Smooth muscle cell of the brain vasculature (primary cell): ENCODE measurements around the gene NFIB.

Experiments
- DNase-seq: peaks from one replicate; pipeline ENCODE4 v3.0.0-alpha.2; 2012; ENCODE audit warnings: low read depth, low spot score

The NFIB gene

GRCh38 chr9:14307989-14308852, 5.7 kb downstream of the NFIB start:
- DNase-seq = no peak

- no peak for DNase-seq
Observed at GRCh38 chr9:14306672-14307660, 7.0 kb downstream of the NFIB start.

DNA sequence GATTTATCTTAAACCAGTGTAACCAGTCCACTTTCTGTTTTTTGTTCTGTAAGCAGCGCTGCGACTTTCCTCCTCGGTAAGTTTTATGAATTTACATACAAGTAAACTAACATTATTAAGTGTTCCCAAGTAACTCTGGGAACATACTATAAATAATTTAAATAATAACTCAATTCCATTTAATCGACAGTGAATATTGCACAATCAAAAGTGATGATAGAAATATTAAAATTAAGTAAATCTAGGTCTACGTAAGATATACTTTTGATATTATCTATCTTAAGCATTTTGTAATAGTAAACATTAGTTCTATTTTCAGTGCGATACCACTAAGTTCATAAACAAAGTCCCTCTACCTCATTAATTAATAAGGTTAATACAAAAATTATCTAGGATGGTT, 7.8 kb downstream of the NFIB start:
- DNase-seq = no peak

DNA sequence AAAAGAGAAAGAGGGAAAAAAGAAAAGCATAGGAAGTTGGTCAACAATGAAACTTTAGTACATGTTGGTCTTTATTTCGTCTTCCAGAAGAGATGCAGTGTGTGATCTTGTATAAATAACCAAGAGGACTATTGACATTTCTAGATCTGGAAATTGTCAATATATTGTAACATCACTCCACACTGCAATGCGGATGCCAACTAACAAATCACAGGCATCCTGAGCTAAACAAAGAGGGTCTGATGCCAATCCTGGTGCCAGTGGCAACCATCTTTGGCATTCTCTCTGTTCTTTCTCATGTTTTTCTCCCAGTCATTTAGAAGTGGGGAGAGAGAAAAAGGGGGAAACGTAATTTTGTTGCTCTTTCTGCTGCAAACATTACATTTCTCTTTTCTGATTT, 9.7 kb downstream of the NFIB start:
- DNase-seq = no peak

GRCh38 chr9:14303521-14303920, 10.4 kb downstream of the NFIB start:
- DNase-seq = no peak

DNA sequence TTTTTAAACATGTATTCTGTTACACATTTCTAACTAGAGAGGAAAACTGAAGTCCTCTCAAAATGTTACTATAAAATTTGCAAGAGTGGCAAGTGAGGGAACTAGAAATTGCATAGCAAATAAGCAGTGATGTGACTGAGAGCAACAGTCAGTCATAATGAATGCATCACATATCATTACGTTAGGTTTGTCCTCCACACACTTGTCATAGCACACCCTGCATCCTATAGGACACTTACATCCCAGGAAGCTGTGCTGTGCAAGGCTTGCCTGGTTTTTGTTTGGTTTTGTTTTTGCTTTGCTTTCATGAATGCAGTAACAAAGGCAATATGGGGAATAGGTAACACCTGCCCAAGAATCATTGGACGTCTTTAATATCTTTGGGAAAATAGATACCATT, 10.8 kb downstream of the NFIB start:
- no peak for DNase-seq

DNA sequence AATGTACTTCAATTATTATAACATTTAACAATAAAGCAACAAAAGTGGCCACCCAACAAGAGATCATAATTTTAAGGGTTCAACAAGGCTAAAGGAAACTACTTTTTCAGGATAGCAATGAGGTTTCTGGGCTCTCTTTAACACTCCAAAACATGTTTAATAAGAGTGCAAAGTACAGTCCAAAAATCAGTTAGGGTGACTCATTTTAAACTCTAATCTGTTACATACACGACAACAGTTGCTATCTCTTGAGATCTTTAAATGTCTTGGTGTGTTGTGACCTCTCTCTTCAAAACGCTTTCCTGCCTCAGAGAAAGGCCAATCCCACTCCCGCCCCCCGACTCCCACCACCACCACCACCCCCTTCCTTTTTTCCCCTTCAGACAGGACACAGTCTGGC, 11.5 kb downstream of the NFIB start:
- no peak for DNase-seq

DNA sequence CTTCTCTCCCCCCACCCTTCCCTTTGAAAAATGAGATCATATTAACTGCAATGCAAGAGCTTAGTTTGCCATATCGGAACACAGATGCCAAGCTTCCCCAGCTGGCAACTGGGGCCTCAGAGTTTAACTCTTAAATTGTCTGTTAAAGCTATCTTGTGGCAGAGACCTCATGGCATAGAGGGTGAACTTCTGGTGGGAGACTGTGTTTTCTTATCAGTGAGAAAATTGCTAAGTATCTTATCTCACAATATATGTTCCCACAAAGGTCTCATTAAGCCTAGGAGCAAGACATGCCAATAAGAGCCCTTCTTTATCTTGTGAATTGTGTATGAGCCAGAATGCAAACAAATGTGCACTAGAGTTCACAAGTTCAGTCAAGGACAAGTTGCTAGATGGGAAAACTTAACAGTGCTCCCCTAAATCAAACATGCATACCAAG, 12.3 kb downstream of the NFIB start:
- no peak for DNase-seq

DNA sequence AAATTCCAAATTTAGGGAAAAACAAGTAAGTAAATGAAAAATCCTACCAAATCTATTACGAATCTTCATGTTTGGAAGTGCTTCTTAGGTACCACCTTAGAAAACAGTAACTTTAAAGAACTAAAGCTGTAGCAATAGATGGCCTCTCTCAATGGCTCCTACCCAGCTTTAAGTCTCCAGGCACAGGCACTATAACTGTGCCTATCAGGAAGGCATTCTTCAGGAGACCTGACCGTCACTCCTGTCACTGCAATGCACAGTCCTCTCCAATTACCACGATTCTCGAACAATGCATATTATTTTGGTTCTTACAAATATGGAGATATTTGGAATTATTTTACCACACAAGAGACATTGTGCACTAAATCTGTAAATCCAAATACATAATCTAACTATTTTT, 12.9 kb downstream of the NFIB start:
- no peak for DNase-seq

- no peak for DNase-seq
Observed at GRCh38 chr9:14300588-14300987, 13.4 kb downstream of the NFIB start.

DNA sequence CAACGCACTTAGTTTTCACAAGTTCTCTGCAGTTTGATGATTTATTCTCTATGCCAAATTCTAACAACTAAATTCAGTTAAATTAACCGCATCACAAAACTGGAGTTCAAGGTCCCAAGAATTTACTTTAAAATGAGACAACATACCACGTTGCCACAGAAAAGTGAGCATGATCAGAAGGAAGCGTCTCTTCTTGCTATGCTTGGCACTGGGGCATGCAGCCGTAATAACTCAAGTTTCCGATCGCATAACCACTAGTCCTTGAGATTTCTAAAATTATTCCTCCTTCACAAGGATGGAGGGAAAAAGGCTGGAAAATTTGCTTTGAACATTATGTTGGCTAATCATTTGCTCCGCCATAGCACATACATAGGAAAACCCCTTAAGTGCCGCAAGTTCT, 13.9 kb downstream of the NFIB start:
- no peak for DNase-seq

GRCh38 chr9:14298601-14299022, 15.3 kb downstream of the NFIB start:
- DNase-seq = no peak

DNA sequence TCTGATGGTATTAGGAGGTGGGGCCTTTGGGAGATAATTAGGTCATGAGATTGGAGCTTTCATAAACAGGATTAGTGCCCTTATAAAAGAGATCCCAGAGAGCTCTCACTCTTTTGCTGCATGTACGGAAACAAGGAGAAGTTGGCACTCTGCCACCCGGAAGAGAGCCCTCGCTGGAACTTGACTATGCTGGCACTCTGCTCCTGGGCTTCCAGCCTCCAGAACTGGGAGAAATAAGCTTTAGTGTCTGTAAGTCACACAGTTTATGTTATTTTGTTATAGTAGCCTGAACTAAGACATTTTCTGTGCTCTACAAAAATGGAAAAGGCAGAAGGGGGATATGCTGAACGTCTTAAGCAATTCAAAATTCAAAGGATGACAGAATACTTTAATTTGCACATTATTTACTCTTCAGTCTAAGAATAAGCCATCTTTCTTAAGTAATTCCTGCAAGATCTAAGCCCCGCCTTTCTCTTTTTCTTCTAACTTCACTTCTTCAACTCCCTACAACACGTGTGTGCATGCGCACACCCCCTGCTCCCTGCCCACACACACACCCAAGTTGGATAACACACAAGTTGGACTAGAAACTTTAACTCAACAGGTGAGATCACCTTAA, 17.3 kb downstream of the NFIB start:
- DNase-seq = no peak

GRCh38 chr9:14294659-14295058, 19.3 kb downstream of the NFIB start:
- no peak for DNase-seq

DNA sequence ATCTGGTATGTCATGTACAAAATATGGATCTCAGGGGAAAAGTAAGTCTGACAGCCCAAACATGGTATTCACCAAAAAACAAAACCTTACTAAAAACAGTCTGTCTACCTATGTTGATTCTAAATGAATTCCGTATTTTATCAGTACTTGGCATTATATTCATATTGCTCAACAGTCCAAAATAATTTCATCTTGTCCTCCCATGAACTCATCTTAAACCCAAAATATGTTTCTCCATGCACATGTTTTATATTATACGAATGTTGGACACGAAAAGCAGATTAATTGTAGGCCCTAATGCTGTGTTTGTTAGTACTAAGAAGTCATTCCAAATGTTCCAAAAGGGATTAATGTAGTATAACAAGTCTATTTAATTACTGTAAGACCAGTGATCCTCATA, 20.1 kb downstream of the NFIB start:
- DNase-seq = no peak

DNA sequence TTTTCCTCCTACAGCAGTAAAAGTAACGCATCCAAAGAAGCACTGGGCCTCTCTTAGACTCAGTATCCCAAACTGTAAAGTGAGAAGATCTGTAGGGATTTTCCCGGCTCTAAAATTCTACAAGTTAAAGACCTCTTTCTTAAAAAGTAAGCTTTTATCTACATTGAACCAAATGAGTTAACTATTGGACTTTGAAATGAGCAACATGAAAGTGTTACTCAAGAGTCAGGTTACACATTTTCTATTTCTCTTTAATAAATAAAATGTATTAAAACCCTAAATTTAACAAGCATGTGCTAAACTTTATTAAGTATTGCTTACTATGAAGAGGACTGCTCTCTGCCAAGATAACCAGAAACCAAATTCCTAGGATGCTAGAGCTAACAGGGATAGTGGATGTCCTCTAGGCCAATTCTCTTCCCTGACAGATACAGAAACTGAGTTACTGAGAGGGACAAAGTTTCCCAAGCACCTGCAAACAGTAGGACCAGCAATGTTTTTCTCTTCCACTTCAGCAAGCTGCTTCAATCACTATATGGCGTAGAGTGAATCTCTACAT, 21.7 kb downstream of the NFIB start:
- DNase-seq = no peak

- DNase-seq = no peak
Observed at GRCh38 chr9:14289916-14290315, 24.0 kb downstream of the NFIB start.

- no peak for DNase-seq
Observed at GRCh38 chr9:14288433-14288832, 25.5 kb downstream of the NFIB start.

GRCh38 chr9:14286121-14286520, 27.8 kb downstream of the NFIB start:
- no peak for DNase-seq

DNA sequence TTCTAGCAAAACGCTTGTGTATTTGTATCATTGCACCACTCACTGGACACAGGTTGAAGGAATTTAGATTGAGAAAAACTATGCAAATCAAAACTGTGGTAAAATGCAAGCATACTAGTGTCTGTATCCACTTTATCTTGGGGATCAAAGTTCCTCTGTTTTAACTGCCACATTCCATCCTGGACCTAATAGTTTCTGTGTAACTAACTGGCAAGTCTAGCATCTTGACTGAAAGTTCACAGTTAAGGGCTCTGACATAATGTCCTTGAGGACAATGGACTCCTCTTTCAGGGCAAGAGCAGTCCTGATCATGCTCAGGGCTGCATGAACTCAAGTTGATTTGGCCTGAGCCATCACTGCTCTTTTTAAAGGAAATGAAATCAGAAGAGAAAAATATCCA, 30.7 kb downstream of the NFIB start:
- DNase-seq = no peak

- no peak for DNase-seq
Observed at GRCh38 chr9:14281876-14282275, 32.1 kb downstream of the NFIB start.
